SIG-M5 (cell line): ENCODE data around the gene PSMG3.

Source experiments
- DNase-seq: peaks from one replicate; lab custom pipeline; 2025; lab: John Stamatoyannopoulos, UW

Gene PSMG3

DNA sequence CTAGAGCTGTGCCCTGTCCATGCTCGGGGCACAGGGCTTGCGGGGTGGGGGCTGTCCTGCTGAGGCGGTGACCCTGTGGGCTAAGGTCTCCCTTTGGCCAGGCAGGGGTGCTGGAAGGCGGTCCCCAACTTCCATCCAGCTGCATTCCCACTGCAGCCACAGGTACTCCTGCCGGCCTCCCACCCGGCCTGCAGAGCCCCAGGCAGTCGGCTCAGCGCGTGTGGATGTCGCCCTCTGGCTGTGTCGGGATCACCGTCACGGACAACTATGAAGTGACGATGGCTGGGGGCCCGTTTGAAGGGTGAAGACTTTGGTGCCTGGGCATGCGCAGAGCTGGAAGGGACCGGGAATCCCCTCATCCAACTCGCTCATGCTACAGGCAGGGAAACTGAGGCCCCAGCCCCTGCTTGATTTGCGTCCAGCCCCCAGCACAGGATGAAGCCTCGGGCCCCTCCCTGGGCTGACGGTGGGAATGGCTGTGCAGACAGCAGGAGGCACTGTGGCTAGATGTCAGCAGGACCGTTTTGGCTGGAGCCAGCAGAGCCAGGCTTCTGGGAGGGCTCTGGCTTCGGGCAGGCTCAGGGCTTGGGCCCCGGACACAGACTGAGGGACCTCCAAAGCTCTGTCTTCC lies 11.5 kb downstream of the PSMG3 start:
- no peak for DNase-seq

DNA sequence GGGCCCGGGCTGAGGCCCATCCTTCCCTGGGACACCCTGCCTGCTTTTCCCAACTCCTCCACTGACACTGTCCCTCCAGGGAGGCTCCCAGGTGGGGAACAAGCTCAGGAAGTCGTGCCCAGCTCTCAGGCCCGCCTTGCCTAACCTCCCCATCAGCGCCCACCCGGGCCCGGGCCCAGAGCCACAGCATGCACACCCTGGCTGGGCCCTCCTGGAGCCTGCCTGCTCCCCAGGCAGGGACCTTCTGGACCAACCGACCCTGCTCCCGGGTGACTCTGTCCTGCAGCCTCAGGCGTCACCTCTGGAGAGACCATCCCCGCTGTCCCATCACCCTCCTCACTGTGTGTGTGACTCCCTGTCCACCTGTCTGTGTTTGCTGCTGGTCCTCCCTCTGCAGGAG lies 12.1 kb downstream of the PSMG3 start:
- DNase-seq: no peak

DNA sequence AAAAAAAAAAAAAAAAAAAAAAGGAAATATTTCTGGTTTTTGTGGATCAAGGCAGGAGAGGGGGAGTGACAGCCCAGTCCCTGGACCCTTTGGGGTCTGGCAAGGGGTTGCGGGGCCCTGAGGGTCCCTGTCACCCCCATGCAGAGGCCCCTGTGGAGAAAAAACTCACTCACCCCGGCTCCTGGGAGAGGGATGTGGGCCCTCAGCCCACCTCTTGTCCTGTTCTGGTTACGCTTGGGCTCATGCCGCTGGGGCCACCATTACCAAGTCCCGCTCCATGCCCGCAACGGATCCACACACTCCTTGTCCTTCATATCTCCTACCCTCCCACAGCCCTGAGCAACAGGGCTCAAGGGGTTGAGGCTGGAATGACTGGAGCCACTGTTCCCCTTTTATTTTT lies 12.8 kb downstream of the PSMG3 start:
- no peak for DNase-seq

DNA sequence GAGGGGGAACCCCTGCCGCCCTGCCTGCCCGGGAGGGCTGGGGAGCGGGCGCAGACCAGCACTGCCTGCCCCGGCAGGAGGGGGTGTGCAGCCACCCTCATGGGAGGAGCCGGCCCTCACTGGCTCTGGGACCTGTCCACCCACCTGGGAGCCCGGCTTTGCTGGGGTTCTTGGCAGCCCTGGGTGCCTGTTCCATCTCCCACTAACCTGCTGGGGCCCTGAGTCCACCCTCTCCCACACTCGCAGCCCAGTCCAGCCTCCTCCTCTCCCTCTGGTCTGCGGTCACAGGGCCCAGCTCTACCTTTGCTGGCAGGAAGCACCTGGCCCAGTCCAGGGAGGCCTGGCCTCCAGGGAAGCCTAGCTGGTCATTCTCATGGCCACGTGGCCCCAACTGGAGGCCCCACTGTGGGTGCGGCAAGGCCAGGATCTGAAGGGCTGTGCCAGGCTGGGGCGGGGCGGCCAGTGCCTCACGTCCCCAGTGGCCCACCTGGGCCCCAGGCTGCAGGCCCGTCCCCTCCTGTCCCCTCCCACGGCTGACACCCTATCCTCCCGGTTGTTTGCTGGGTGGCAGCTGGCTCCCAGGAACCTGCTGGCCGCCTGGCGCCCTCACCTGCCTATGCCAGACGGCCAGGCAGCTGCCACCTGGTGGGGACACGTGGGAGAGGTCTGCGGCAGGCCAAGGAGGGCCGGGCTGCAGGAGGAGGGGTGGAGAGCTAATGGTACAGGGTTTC lies 13.9 kb downstream of the PSMG3 start, which contains the start of gene TMEM184A:
Gene TMEM184A (minus strand): TSS at position 393 of the 731 bp plus-strand sequence. CDS start 721 bp downstream, outside the sequence.
- DNase-seq: no peak

DNA sequence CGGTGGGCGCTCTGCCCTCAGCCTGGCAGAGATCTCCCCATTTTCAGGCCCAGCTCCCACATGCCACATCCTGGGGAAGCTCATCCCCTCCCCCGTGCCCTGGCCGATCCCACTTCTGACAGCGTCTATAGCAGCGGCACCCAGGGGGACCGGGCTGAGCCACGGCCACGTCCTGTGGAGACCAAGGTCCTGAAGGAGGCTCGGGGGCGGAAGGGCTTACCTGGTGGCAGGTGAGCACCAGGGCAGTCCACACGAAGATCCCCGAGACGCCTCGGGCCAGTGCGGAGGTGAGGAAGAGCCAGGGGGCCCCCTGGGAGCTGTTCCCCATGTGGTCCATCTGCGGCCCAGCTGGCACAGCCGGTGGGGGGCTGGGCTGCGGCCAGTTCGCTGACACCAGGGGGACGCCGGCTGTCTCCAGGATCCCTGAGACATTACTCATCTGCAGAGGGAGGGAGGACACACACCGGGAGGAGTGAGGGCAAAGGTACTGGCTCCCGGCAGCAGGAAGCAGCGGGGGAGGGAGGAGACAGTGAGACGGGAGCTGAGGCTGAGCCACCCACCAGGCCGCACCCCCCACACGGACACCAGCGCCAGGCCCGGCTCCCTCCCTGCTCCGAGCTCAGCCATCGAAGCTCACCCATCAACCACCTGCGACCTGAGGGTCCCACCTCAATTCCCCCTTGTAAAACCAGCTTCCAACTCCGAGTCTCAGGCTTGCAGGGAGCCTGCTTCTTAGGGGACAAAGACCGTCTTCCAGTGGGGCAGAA lies 14.6 kb downstream of the PSMG3 start:
- DNase-seq: no peak

DNA sequence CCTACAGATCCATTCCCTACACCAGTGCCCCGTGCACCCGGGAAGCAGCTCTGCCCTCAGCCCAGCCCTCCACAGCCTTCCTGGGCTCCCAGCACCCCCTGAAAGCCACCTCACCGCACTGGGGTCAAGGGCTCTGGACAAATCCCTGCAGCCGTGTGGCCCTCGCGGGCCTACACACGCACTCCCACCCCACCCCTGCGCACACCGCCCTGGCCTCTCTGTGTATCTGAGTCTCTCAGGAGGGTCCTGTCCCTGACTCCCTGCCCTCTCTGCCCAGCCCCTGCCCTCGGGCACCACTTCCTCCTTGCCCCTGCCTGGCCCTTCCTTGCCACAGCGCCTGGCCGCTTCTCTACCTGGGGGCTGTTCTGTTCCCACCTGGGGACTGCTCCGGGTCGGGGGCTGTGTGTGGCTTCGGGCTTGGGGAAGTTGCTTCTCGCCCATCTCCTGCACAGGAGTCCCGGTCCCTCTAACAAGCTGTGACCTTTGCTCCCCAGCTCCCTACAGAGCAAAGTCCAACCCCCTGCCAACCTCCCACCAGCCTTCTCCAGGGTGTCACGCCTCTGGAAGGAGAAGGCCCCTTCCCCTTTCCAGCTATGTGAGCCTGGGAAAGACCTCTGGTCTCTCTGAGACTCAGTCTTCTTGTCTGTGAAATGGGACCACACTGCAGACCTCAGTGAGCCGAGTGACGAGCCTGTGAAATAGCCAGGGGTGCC lies 15.3 kb downstream of the PSMG3 start:
- no peak for DNase-seq

DNA sequence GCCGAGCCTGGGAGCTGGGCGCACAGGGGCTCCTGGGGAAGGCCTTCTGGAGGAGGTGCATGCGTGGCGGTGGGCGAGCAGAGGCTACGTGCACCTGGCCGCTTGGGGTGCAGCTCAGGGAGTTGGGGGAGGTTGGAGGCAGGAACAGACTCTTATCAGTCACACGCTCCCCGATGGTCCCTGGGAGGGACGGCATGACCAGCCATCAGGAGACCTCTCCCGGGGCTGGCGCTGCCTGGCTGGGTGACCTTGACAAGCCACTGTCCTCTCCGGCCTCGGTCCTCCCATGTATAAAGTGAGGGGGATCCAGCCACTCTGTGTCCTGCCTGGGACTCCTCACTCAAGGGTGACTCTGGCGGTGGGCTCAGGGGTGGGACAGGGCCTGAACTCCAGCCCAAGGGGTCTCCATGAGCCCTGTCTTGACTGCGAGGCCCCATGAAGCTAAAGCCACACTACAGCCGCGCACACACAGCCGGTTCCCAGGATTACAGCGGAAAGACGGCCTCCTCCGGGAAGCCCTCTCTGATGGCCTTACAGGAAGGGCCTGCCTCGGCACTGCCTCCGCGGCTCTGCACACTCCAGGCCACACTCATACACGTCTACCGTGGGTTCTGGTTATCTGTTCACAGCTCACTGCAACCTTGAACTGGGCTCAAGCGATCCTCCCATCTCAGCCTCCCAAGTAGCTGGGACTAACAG lies 16.2 kb downstream of the PSMG3 start:
- no peak for DNase-seq

DNA sequence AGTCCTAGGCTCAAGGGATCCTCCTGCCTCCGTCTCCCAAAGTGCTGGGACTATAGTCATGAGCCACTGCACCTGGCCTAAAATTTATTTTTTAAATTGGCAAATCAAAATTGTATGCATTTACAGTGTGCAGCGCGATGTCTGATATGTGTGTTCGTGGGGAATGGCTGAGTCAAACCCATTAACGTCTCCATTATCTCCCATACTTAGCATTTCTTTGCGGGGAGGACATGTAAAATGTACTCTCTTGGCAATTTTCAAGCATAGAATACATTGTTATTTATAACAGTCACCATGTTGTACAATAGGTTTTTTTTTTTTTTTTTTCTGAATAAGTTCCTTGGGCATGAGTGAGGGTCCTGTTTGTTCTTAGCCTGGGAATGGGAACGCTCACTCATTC lies 17.6 kb downstream of the PSMG3 start:
- no peak for DNase-seq

DNA sequence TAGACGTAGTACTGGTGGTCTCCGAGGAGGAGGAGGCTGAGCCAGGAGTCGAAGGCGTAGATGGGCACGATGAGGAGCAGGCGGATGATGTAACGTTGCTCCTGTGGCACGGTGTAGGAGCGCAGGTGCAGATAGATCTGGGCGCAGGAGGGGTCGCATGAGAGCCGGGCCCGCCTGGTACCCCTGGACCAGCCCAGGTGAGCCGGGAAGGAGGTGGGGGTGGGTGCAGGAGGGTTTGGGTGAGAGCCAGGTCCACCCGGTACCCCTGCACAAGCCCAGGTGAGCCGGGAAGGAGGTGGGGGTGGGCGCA lies 19.0 kb downstream of the PSMG3 start:
- DNase-seq: no peak

DNA sequence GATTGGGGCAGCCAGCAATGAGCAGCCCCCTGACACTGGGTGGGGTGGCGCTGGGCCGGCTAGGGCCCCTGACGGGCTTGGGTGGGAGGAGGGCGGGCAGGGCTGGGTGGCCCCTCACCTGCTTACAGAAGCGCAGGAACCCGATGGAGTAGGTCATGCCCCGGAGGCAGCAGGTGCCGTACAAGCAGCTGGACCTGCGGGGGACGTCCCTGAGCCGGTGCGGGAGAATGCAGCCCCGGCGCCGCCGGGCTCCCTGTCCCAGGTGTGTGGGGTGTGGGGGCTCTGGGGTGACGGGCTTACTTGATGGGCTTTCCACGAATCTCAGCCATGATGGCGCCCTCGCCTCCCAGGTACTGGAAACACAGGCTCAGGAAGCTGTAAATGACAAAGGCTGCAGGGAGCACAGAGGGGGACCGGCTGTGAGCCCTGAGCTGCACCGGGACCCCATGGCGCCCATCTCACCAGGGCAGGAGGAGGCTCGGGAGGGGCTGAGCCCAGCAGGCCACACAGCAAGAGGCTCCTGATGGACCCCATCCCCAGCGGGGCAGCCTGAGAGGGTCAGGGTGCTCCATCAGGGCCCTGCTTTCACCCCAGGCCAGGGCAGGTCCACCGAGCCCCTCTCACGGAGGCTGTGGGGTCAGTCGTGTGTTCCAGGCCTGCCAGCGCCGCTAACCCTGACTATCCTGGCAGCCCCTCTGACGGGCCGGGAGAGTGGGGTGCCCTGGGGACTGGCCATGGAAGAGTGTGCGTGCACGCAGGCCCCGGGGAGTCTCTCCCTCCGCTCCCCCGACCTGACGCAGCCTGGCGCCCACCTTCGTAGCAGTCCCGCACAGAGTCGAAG lies 19.6 kb downstream of the PSMG3 start:
- DNase-seq: no peak

DNA sequence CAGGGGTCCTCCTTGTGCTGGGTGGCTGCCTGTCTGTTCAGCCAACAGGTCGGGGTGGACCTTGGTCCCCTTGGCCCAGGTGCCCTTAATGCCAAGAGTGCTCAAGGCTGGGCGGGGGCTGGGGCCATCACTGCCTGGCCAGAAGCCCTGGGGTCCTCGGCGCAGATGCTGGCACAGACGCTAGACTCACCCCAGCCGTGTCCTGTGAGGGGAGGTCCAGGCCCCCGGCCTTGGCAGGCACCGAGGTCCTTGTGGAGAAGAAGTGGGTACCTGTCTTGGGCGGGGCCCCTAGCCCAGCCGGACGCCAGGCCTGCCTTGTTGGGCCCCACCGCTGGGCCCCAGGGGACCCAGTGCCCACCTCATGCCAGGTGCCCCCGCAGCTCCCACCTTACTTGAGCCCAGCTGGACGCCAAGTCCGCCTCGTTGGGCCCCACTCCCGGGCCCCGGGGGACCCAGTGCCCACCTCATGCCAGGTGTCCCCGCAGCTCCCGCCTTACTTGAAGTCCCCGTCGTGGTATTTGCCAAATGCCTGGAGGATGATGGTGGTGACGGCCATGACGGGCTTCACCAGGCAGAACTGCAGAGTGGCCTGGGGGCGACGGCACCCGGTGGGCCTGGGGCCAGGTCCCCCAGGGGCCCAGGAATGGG lies 20.4 kb downstream of the PSMG3 start:
- DNase-seq: no peak

DNA sequence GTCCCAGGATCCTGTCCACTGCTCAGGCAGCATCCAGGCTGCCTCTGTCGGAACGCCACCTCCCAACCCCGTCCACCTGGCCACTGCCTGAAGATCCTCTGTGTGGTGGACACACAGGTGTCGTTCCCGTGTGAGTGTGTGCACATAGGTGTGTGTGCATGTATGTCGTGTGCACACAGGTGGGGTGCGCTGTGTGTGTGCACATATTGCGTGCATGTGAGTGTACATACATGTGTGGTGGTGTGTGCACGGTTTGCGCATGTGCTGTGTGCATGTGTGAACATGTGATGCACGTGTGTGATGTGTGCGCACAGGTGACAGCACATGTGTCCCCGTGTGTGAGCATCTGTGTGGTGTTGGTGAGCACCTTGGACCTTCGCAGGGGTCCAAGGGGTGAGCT lies 20.9 kb downstream of the PSMG3 start:
- no peak for DNase-seq

DNA sequence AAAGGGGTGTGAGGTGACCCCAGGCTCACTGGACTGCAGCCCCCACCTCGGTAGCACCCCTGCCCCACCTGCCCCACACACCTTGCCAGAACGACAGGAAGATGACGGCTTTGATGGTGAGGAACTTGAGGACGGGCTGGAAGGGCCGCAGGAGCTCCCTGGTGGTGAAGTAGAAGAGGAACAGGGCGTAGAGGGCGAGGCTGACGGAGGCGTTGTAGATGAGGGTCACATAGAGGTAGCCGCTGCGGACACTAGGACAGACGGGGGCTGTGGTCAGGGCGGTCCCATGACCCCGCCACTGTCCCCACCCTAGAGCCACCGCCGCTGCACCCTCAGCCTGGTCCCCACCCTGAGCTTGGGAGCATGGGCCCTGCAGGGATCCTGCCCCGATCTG lies 21.4 kb downstream of the PSMG3 start:
- no peak for DNase-seq

DNA sequence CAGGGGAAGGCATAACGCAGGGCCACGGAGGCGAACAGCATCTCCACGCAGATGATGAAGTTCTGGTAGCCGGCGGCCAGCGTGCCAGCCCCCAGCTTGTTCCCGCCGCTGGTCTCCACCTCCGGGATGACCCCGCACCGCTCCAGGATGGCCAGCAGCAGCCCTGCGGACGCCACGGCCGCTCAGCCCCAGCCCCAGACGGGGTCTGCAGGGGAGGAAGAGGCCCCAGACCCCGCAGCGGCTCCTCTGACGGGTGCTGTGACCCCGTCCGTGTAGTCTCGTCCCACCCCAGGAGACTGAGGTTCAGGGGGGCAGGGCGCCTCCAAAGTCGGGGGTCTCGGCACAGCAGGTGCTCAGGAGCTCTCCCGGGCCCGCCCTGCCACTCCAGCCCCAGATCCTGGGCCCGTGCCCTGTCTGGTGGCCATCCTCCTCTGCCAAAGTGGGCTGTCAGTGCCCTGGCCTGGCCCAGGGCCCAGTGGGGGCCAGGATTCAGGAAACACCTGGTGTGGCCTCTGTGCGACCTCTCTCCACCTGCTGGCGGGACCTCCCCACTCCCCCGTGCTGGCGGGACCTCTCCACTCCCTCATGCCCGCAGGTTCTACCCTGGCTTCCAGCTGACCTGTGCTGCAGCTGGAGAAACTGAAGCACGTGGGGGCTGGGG lies 21.9 kb downstream of the PSMG3 start:
- no peak for DNase-seq

DNA sequence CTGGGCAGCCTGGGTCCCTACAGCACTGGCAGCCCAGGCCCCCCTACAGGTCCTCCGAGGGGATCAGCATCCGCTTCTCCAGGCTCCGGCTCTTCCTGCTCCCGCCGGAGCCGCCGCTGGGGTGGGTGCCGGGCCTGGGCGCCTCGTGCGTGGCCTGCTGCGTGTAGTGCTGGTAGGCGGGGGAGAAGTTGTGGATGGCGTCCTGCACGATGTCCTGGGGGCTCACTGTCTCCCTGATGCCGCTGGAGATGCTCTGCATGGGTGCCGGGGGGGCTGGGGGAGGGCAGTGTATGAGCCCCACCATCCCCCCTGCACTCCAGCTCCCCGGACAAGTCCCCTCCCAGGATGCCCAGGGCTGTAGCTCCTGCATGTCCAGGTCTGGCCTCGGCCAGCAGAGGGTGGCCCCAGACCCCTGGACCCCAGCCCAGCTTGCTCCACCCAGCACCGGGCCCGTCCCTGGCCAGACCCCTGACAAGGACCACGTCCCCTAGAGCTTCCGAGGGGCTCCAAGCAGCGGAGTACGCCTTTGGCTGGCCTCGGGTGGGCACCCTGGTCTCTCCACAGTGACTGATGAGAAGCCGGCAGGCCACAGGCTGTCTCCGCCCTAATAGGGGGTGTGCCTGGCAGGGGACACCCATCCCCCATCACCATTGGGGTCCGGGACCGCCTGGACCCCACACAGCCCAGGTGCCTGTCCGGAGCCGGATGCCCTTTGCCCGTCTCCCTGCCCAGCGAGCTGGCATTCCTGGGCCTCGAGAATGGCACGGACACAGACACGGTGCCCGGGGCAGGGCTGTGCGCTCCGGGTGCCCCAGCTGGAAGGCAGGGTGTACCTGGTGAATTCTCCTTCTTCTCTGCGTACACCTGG lies 22.7 kb downstream of the PSMG3 start:
- DNase-seq: no peak

DNA sequence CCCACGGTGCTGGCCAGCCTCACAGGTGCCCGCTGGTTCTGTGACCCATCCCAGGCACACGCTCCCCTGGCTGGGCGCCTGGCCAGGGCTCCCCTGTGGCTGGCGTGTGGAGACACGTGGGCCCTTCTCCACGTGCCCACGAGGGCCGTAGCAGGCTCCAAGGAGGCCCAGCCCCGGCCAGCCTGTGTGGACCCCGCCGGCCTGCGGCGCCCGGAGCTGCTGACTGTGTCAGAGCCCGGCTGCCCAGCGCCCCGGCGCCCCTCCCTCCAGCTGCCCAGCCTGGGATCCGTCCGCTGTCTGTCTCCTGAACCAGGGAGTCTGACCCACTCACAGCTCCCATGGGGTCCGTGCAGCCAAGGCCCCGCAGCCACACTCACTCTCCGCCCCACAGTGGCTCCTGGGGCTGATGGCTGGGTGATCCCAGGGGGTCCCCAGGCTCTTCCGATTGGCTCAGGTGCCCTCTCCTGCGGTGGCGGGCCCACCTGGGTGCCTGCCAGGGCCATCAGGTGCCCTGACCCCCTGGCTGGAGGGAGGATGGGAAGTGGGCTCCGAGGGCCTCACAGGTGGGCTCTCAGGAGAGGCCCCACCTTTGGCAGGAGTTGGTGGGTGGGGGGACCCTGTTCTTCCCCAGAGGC lies 23.4 kb downstream of the PSMG3 start:
- DNase-seq: no peak

DNA sequence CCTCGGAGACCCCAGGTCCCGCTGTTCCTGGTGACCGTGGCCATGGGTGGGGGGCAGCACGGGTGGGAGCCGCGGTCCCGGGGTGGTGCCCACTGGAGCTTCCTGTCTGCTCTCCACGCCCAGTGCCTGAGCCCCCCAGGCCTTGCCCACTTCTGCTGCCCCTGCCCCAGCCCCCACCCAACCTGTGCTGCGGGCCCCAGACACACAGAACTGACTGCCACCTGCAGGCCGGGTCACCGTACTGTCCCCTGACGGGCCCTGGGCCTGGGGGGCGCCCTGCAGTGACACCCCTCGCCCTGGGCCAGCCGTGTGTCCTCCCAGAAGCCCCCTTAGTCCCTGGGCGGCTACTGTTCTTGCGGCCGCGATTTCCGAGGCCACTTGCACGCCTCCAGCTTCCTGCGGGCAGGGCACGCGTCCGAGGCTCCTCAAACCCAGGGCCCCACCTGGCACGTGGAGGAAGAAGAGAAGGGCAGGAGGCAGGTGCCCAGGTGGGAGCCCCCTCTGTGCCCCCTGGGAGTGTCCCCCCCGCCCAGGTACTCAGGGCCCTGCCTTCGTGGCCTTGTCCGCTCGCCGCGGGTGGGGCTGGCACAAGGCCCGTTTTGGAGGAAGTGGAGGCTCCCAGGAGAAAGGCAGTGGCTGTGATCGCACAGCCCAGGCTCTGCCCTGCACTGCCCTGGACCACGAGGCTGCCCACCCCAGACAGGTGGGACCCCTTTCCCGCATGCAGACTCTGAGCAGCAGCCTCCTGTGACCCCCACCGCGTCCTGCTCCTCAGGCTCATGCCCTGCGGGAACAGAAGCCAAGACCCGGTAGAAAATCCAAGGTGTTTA lies 24.2 kb downstream of the PSMG3 start:
- no peak for DNase-seq
